Neural progenitor cell (in vitro differentiated cells): ENCODE data around the gene TF.

ENCODE experiments used
- CTCF ChIP-seq: fragments of 200-600 bp; sonication (generic); IDR thresholded peaks from 2 replicates; pipeline ENCODE4 v1.5.1; 2017; ENCODE audit warnings: antibody characterized with exemption, mild to moderate bottlenecking
- EZH2 ChIP-seq: fragments of 200-600 bp; sonication (generic); IDR thresholded peaks from 2 replicates; pipeline ENCODE4 v1.6.1; 2017; ENCODE audit warnings: antibody characterized with exemption, mild to moderate bottlenecking, moderate library complexity
- EZH2phosphoT487 ChIP-seq: fragments of 200-600 bp; sonication (generic); IDR thresholded peaks from 2 replicates; pipeline ENCODE4 v1.6.1; 2017; ENCODE audit warnings: antibody characterized with exemption

DNA sequence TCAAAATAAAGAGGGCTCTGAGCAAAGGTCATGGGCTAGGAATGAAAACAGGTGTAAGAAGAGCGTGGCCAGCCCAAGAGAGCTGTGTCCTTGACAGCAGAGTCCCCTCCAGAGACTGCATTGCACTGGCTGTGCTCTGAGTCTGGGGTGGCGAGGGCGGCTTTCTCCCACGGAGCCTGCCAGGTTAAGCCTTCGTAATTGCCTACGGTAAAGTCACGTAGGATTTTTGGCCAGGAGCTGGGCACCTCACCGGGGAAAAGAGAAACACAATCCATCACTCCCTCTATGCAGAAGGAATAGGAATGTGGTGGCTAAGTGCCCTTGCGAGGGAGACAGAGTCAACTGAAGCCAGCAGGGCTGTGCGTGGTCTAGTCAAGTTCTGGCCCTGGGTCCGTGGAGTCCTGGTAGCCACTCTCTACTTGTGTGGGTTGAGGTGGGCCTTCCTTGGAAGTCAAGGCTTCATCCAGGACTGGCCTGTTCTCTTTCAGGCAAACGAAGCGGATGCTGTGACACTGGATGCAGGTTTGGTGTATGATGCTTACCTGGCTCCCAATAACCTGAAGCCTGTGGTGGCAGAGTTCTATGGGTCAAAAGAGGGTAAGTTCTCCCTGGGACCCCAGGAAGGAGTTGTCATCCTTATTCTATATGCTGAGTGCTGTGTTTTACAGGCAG lies 7.0 kb downstream of the TF start:
- no peak for TF ChIP-seq CTCF
- no peak for TF ChIP-seq EZH2
- no peak for TF ChIP-seq EZH2phosphoT487
